Measurements from ENCODE around the gene MAEL. TPM values are rescaled to one million over a fixed set of nuclear protein-coding genes. Genes with fewer than 3 reads are reported as not detected.

Gene MAEL
- total and polyA plus RNA-seq, 4 experiments from 2014 or later: not detected

- Histone ChIP-seq H3K4me3 (ENCODE audit: low read length in 2 of 2) (no peak overlapping the region), H3K27me3 (ENCODE audit: insufficient read depth, low read length) (no peaks in the 10 kb centered on the region), H3K27ac (ENCODE audit: low read depth, low read length) (no peak overlapping the region), H3K36me3 (ENCODE audit: insufficient read depth, low read length) (no peaks in the 10 kb centered on the region), H3K9me3 (ENCODE audit: control insufficient read depth in 1 of 2, low read length in 2 of 2) (no peaks in the 10 kb centered on the region), H3K4me1 (ENCODE audit: insufficient read depth, low read length) (no peaks in the 10 kb centered on the region)
- H3K4me3 Mint-ChIP-seq: no peak overlapping the region
- no peak for DNase-seq
- ChIA-PET POLR2A (ENCODE audit: partially characterized antibody) (no interaction called here), CTCF (ENCODE audit: partially characterized antibody) (interaction anchor here (0.9 to 1.3 kb wide), 2 partner anchors 42 to 108 kb away, joined by 3 to 4 read pairs; no protein-coding TSS in a partner anchor)
- peaks cover 6 to 10% of the 10 kb centered on the region in 2 donors for H3K27me3 Mint-ChIP-seq
- intact Hi-C loops (cut with micrococcal nuclease): no loop called here
- peaks cover 0 to 1% (median 0%) of the 10 kb centered on the region in 8 donors for H3K9me3 Mint-ChIP-seq
- no peak overlapping the region for H3K27ac Mint-ChIP-seq
- H3K36me3 Mint-ChIP-seq: no peaks in the 10 kb centered on the region
- peaks cover 0 to 5% (median under 1%) of the 10 kb centered on the region in 4 donors for H3K4me1 Mint-ChIP-seq
Measured at GRCh38 chr1:166952002-166952746, 36.9 kb upstream of the MAEL start.

- Histone ChIP-seq H3K27ac (ENCODE audit: low read depth, low read length) (no peak overlapping the region), H3K9me3 (ENCODE audit: control insufficient read depth in 1 of 2, low read length in 2 of 2) (no peaks in the 10 kb centered on the region), H3K4me3 (ENCODE audit: low read length in 2 of 2) (no peak overlapping the region), H3K27me3 (ENCODE audit: insufficient read depth, low read length) (no peaks in the 10 kb centered on the region), H3K36me3 (ENCODE audit: insufficient read depth, low read length) (no peaks in the 10 kb centered on the region), H3K4me1 (ENCODE audit: insufficient read depth, low read length) (no peaks in the 10 kb centered on the region)
- POLR2A ChIA-PET (ENCODE audit: partially characterized antibody): no interaction called here
- Mint-ChIP-seq H3K27me3 (peaks cover 0 to 2% of the 10 kb centered on the region in 2 donors), H3K9me3 (peaks cover 0 to 1% (median 0%) of the 10 kb centered on the region in 8 donors), H3K36me3 (no peaks in the 10 kb centered on the region), H3K4me1 (no peaks in the 10 kb centered on the region), H3K4me3 (no peak overlapping the region), H3K27ac (no peak overlapping the region)
- CTCF ChIA-PET (ENCODE audit: partially characterized antibody): no interaction called here
- intact Hi-C loops (cut with micrococcal nuclease): no loop called here
- DNase-seq: no peak
Measured at GRCh38 chr1:166953491-166953890, 35.6 kb upstream of the MAEL start.

- Mint-ChIP-seq H3K27me3 (peaks cover 9 to 12% of the 10 kb centered on the region in 2 donors), H3K9me3 (peaks cover 0 to 1% (median 0%) of the 10 kb centered on the region in 8 donors), H3K4me1 (no peaks in the 10 kb centered on the region), H3K4me3 (no peak overlapping the region), H3K36me3 (no peaks in the 10 kb centered on the region), H3K27ac (no peak overlapping the region)
- no peak overlapping the region for H3K4me3 ChIP-seq (ENCODE audit: low read length in 2 of 2)
- ChIA-PET POLR2A (ENCODE audit: partially characterized antibody) (no interaction called here), CTCF (ENCODE audit: partially characterized antibody) (no interaction called here)
- H3K9me3 ChIP-seq (ENCODE audit: control insufficient read depth in 1 of 2, low read length in 2 of 2): no peaks in the 10 kb centered on the region
- no peak for DNase-seq
- H3K27ac ChIP-seq (ENCODE audit: low read depth, low read length): no peak overlapping the region
- H3K4me1 ChIP-seq (ENCODE audit: insufficient read depth, low read length): no peaks in the 10 kb centered on the region
- H3K27me3 ChIP-seq (ENCODE audit: insufficient read depth, low read length): no peaks in the 10 kb centered on the region
- no peaks in the 10 kb centered on the region for H3K36me3 ChIP-seq (ENCODE audit: insufficient read depth, low read length)
- intact Hi-C loops (cut with micrococcal nuclease): no loop called here
Measured at GRCh38 chr1:166956057-166956850, 32.8 kb upstream of the MAEL start.

DNA sequence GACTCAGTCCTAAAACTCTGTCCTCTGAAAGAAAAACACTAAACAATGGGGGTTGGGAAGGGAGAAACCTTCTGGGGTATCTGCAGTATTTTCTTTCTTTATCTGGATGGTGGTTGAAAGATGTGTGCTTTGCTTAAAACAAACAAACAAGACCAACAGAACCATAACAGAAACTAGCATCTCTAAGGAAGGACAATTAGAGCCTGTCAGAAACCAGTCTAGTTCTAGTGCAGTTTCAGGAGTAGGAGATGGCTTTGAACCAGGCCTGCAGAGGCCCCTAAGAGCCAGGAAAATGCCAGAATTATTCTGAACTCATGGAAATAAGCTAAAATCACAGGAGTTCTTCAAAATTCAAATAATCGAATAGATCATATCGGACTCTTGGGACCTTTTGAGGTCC is 32.2 kb upstream of the MAEL start:
- CTCF ChIA-PET (ENCODE audit: partially characterized antibody): no interaction called here

DNA sequence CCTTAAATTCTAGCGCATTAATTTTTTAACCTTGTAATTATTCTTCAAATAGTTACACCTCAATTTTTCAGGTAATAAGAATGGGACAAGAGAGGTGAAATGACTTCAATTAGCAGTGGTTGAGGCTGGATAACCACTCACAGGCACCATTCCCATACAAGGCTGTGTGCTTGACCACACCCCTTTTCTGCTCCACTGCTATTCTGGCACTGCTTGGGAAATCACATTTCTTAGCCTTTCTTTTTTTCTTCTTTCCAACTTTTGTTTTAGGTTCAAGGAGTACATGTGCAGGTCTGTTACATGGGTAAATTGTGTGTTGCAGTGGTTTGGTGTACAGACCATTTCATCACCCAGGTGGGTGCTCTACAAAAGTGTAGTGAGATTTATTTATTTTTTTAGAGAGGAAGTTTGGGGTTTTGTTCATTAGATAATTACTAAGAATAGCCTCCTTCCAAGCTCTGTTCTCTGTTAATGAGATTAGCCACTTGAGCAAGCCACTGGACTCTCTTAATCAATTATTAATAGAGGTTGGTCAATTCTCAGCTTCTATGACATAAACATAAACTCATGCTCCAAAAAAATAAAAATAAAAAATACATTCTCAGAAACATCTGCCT is 28.1 kb upstream of the MAEL start:
- no peaks in the 10 kb centered on the region for H3K36me3 Mint-ChIP-seq
- ChIA-PET POLR2A (ENCODE audit: partially characterized antibody) (no interaction called here), CTCF (ENCODE audit: partially characterized antibody) (no interaction called here)
- H3K36me3 ChIP-seq (ENCODE audit: insufficient read depth, low read length): no peaks in the 10 kb centered on the region
- H3K9me3 Mint-ChIP-seq: no peaks in the 10 kb centered on the region
- no peak overlapping the region for H3K4me3 ChIP-seq (ENCODE audit: low read length in 2 of 2)
- no peaks in the 10 kb centered on the region for H3K9me3 ChIP-seq (ENCODE audit: control insufficient read depth in 1 of 2, low read length in 2 of 2)
- H3K27ac Mint-ChIP-seq: no peak overlapping the region
- no peaks in the 10 kb centered on the region for H3K4me1 ChIP-seq (ENCODE audit: insufficient read depth, low read length)
- intact Hi-C loops (cut with micrococcal nuclease): no loop called here
- no peak for DNase-seq
- H3K27ac ChIP-seq (ENCODE audit: low read depth, low read length): no peak overlapping the region
- H3K27me3 Mint-ChIP-seq: peaks cover 13 to 18% of the 10 kb centered on the region in 2 donors
- no peaks in the 10 kb centered on the region for H3K27me3 ChIP-seq (ENCODE audit: insufficient read depth, low read length)
- no peaks in the 10 kb centered on the region for H3K4me1 Mint-ChIP-seq
- no peak overlapping the region for H3K4me3 Mint-ChIP-seq

More for the DNA sequence above, 32.2 kb upstream of the MAEL start:
- Histone ChIP-seq H3K27ac (ENCODE audit: low read depth, low read length) (no peak overlapping the region), H3K4me1 (ENCODE audit: insufficient read depth, low read length) (no peaks in the 10 kb centered on the region), H3K9me3 (ENCODE audit: control insufficient read depth in 1 of 2, low read length in 2 of 2) (no peaks in the 10 kb centered on the region), H3K4me3 (ENCODE audit: low read length in 2 of 2) (no peak overlapping the region), H3K27me3 (ENCODE audit: insufficient read depth, low read length) (no peaks in the 10 kb centered on the region), H3K36me3 (ENCODE audit: insufficient read depth, low read length) (no peaks in the 10 kb centered on the region)
- DNase-seq: no peak
- no peaks in the 10 kb centered on the region for H3K4me1 Mint-ChIP-seq
- H3K27me3 Mint-ChIP-seq: peaks cover 9 to 12% of the 10 kb centered on the region in 2 donors
- peaks cover 0 to 1% (median 0%) of the 10 kb centered on the region in 8 donors for H3K9me3 Mint-ChIP-seq
- no peaks in the 10 kb centered on the region for H3K36me3 Mint-ChIP-seq
- intact Hi-C loops (cut with micrococcal nuclease): no loop called here
- POLR2A ChIA-PET (ENCODE audit: partially characterized antibody): no interaction called here
- no peak overlapping the region for H3K4me3 Mint-ChIP-seq
- no peak overlapping the region for H3K27ac Mint-ChIP-seq

DNA sequence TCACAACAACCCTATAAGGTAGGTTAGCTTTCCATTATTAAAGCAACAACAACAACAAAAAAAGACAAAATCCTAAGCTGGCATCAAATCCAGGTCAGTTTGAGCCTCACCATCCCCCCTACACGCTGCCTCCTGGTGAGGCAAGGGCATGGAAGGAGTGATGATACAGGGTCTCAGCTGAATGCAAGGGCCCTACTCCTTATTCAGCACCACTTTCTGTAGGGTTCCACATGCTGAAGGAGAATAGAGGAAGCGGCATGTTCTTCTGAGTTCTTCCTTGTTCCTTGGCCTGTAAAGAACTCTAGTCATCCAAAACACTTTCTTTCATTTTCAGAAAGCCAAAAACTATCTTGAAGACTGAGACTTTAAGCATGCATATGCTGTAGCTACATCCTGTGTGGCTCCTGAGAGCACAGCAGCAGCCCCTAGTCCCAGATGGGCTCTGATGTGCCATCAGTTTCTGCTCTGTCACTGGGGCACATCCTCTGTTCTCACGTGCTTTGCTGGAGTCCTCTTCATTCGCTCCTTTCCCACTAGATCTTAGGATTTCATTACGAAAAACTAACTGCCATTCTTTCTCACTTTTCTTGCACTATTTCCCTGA is 19.9 kb upstream of the MAEL start:
- Histone ChIP-seq H3K27ac (ENCODE audit: low read depth, low read length) (no peak overlapping the region), H3K4me3 (ENCODE audit: low read length in 2 of 2) (no peak overlapping the region), H3K36me3 (ENCODE audit: insufficient read depth, low read length) (no peaks in the 10 kb centered on the region), H3K4me1 (ENCODE audit: insufficient read depth, low read length) (peaks cover 1% of the 10 kb centered on the region), H3K9me3 (ENCODE audit: control insufficient read depth in 1 of 2, low read length in 2 of 2) (no peaks in the 10 kb centered on the region), H3K27me3 (ENCODE audit: insufficient read depth, low read length) (peaks cover 7% of the 10 kb centered on the region)
- Mint-ChIP-seq H3K9me3 (no peaks in the 10 kb centered on the region), H3K36me3 (no peaks in the 10 kb centered on the region), H3K4me1 (peaks cover 6 to 10% (median 7%) of the 10 kb centered on the region in 4 donors), H3K4me3 (no peak overlapping the region), H3K27me3 (peaks cover 20 to 45% of the 10 kb centered on the region in 2 donors), H3K27ac (no peak overlapping the region)
- POLR2A ChIA-PET (ENCODE audit: partially characterized antibody): no interaction called here
- DNase-seq: no peak
- CTCF ChIA-PET (ENCODE audit: partially characterized antibody): no interaction called here
- intact Hi-C loops (cut with micrococcal nuclease): no loop called here

DNA sequence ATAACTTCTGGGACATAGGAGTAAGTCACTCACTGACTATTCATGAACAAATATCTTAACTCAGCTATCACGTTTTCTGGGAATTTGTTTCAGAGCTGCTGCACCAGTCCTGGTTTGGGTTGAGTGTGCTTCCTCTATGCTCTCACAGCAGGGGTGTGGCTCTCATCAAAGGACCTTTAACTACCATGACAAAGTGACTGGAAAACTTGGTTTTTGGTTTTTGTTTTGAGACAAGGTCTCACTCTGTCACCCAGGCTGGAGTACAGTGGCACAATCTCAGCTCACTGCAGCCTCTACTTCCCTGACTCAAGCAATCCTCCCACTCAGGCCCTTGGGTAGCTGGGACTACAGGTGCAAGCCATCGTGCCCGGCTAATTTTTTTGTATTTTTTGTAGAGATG is 17.8 kb upstream of the MAEL start:
- Mint-ChIP-seq H3K4me3 (peak overlapping the region in 2 of 8 donors; percentile 10 to 20), H3K36me3 (peaks cover 0 to 4% of the 10 kb centered on the region in 2 donors), H3K27ac (no peak overlapping the region), H3K27me3 (peaks cover 18 to 49% of the 10 kb centered on the region in 2 donors), H3K9me3 (no peaks in the 10 kb centered on the region), H3K4me1 (peaks cover 13 to 24% (median 19%) of the 10 kb centered on the region in 4 donors)
- CTCF ChIA-PET (ENCODE audit: partially characterized antibody): no interaction called here
- no peak for DNase-seq
- H3K36me3 ChIP-seq (ENCODE audit: insufficient read depth, low read length): no peaks in the 10 kb centered on the region
- no peak overlapping the region for H3K27ac ChIP-seq (ENCODE audit: low read depth, low read length)
- intact Hi-C loops (cut with micrococcal nuclease): no loop called here
- H3K27me3 ChIP-seq (ENCODE audit: insufficient read depth, low read length): peaks cover 10% of the 10 kb centered on the region
- POLR2A ChIA-PET (ENCODE audit: partially characterized antibody): no interaction called here
- peaks cover 12% of the 10 kb centered on the region for H3K4me1 ChIP-seq (ENCODE audit: insufficient read depth, low read length)
- no peak overlapping the region for H3K4me3 ChIP-seq (ENCODE audit: low read length in 2 of 2)
- H3K9me3 ChIP-seq (ENCODE audit: control insufficient read depth in 1 of 2, low read length in 2 of 2): no peaks in the 10 kb centered on the region

Data from CD4-positive, alpha-beta memory T cell (primary cell).